Upper lobe of left lung (tissue), 4 donors: Measurements from ENCODE around the gene LRRC1.

Source experiments
- EP300 ChIP-seq, 4 donors: sonication (generic); formaldehyde crosslinking; IDR thresholded peaks; one replicate each; pipeline ENCODE4 v1.5.1; 2017; ENCODE audit warnings: antibody characterized with exemption in 4 of 4, control low read depth in 2 of 4
- TF ChIP-seq, protein P1 (sequence below), 6 experiments: fragments of 450-650 bp in 4 of 6; fragments of 200-600 bp in 2 of 6; sonication (generic) in 2 of 6; IDR thresholded peaks; one replicate each; pipeline ENCODE4 v1.5.1; 2016 to 2019; ENCODE audit warnings: antibody characterized with exemption in 6 of 6

DNA sequence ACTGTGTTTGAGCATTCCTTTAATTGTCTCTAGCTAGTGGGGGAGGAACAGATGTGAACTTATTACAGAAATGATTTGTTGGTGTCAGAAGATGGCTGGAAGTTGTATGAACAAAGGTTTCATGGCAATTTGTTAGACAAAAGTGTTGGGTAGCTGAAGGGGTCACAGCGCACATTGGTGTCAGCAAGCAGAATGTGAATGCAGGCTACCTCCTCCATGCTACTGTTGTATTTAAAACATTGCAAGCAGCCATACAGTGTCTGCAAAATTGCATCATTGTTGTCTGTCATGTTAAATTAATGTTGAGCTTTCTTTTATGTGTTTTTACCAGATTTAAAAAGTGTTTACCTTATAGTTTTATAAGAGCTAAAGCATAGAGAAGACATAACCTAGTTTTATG, 6.2 kb downstream of the LRRC1 start:
- TF ChIP-seq, protein P1, sequence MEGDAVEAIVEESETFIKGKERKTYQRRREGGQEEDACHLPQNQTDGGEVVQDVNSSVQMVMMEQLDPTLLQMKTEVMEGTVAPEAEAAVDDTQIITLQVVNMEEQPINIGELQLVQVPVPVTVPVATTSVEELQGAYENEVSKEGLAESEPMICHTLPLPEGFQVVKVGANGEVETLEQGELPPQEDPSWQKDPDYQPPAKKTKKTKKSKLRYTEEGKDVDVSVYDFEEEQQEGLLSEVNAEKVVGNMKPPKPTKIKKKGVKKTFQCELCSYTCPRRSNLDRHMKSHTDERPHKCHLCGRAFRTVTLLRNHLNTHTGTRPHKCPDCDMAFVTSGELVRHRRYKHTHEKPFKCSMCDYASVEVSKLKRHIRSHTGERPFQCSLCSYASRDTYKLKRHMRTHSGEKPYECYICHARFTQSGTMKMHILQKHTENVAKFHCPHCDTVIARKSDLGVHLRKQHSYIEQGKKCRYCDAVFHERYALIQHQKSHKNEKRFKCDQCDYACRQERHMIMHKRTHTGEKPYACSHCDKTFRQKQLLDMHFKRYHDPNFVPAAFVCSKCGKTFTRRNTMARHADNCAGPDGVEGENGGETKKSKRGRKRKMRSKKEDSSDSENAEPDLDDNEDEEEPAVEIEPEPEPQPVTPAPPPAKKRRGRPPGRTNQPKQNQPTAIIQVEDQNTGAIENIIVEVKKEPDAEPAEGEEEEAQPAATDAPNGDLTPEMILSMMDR (IDR thresholded peaks at IDR 0.05), result no peak
- TF ChIP-seq EP300 (IDR thresholded peaks at IDR 0.05), result no peak
